HG03378 (cell line): ENCODE data around the gene HOXC6.

Source experiments
- ATAC-seq: cut with Tn5 transposase; IDR thresholded peaks from one replicate; pipeline ENCODE4 v1.9.1; 2021; ENCODE audit warnings: mild to moderate bottlenecking, moderate library complexity; ENCODE audit not compliant: unreplicated experiment

Gene HOXC6

DNA sequence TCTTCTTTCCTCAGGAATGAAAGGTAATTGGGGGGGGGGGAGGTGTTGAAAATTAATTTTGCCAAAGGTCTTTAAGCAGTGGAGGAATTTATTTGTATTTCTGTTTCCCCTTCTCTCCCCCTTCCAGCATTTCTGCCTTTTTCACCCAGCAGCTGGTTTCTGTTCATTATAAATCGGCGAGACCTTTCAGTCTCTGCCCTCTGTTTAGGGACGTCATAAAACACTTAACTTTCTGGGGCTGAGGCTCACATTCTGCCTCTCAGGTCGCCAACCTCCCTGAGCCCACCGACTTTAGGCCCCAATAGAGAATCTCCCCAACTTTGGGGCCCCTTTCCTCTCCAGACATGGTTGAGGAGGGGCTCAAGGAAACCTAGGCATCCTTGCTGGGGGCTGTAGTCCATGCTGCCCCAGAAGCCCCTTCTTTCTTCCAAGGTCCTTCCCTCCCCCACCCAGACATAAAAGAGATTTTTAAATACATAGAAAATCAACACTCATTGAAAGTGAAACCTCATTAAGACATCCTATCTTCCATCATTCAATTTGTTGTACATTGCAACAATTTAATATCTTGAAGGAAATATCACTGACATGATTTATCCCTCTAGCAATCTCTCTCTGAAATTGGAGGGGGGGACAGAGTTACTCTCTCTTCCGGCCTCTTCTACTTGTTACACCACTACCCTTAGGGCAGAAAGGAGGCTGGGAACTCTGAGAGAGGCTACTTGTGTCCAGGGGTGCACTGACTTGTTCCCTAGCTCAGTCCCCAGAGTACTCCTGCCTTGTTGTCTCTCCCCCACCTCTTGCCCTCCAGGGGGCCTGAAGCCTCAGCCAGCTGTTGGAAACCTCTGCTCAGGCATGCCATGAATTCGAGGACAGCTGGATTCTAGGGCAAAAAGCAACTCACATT, 2.5 kb upstream of the HOXC6 start:
- ATAC-seq: no peak

DNA sequence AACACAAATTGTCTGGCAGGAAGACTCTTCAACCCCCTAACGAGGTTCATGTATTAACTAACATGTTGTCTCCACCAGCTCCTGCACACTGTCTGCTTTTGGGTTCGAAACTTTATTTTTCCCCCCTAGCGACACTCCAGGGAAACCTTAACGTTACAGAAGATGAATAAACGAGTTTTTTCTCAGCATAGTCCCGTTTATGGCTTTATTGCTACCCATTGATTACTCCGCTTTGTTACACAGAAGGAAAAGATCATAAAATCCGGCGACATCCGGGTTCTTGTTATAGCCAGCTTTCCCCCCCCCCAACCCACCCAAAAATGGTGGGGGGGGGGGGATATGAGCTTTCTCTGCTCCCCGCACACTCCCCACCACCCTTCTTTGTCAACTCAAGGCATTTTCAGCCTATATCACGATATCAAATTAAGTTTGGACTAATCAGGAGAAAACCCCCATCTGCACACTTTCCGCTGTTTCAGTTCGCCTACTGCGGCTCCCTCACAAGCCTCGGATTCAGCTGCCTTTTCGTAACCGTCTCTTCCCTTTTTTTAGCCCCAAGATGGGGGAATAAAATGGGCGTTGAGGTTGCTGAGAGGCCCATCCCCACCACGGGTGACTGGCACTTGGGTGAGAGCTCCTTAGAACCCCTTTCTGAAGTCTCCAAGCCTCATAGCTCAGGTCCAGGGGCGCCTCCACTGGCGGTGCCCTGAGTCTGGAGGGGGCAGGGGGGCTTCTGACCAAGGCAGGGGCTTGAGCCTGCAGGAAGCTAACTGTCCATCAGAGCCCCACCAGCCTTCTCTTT, 1.4 kb upstream of the HOXC6 start:
- no peak for ATAC-seq

DNA sequence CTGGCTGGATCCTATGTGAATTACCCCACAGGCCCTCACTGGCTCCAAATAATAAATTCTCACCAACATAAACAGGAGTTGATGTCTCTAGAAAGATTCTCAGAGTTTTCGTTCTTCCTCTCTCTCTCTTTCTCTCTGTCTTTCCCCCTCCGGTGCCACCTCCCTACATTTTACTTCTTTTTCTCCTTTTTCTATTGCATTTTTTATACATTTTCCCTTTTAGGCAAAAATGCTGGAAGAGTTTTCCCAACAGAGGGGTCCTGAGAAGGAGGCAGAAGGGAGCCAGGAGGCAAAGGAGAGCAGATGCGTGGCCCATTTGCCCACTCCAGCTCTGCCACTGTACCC, 826 bp upstream of the HOXC6 start:
- no peak for ATAC-seq

DNA sequence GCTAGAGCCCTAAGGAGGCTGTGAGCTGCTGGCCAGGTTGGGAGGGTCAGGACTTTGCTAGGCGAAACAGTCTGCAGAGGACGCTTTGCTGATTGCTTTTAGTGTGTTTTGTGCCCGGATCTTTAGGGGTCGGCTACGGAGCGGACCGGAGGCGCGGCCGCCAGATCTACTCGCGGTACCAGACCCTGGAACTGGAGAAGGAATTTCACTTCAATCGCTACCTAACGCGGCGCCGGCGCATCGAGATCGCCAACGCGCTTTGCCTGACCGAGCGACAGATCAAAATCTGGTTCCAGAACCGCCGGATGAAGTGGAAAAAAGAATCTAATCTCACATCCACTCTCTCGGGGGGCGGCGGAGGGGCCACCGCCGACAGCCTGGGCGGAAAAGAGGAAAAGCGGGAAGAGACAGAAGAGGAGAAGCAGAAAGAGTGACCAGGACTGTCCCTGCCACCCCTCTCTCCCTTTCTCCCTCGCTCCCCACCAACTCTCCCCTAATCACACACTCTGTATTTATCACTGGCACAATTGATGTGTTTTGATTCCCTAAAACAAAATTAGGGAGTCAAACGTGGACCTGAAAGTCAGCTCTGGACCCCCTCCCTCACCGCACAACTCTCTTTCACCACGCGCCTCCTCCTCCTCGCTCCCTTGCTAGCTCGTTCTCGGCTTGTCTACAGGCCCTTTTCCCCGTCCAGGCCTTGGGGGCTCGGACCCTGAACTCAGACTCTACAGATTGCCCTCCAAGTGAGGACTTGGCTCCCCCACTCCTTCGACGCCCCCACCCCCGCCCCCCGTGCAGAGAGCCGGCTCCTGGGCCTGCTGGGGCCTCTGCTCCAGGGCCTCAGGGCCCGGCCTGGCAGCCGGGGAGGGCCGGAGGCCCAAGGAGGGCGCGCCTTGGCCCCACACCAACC, 1.5 kb downstream of the HOXC6 start:
- ATAC-seq: no peak

DNA sequence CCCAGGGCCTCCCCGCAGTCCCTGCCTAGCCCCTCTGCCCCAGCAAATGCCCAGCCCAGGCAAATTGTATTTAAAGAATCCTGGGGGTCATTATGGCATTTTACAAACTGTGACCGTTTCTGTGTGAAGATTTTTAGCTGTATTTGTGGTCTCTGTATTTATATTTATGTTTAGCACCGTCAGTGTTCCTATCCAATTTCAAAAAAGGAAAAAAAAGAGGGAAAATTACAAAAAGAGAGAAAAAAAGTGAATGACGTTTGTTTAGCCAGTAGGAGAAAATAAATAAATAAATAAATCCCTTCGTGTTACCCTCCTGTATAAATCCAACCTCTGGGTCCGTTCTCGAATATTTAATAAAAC, 2.2 kb downstream of the HOXC6 start:
- ATAC-seq: no peak

DNA sequence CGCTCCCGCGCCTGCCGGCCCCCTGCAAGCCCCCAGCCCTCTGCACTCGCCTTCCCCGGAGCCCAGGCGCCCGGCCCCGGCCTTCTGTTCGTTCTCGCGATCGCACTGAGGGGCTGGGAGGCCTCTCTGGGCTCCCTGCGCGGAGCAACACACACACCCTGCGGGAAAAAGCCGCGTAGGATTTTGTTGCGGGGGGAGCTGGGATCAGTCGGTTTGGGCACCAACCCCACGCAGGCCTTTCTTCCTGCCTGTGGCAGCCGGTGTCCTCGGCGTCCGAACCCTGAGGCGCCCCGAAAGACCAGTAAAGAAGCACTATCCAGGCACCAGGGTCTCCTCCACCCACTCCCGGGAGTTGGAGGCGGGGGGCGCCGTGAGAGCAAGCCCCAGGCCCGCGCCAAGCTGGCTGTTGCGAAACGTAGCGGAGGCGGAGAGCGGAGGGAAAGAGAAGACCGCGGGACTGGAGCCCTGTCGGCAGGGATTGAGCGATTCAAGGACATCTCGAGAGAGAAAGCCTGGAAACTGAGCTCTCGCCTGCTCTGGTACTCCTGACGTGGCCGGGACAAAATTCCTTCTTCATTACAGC, 2.7 kb downstream of the HOXC6 start:
- ATAC-seq: no peak

DNA sequence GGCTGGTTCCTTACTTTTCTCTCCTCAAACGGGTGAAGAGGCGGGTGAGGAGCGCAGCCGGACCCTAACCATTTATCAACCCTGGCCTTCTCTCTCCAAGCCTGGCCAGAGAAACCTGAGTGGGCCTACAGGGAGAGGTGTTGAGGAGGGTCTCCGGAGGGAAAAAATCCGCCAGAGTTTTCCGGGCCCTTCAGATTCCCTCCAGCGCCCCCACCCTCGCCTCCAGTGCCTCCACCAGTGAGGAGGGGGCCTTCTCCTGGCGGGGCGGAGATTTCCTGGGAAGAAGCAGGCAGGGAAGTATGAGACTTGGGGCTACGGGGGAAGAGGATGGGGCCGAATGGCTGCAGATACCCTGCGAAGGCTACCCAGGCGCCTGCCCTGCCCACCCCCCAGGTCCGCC, 3.2 kb downstream of the HOXC6 start:
- ATAC-seq: no peak

DNA sequence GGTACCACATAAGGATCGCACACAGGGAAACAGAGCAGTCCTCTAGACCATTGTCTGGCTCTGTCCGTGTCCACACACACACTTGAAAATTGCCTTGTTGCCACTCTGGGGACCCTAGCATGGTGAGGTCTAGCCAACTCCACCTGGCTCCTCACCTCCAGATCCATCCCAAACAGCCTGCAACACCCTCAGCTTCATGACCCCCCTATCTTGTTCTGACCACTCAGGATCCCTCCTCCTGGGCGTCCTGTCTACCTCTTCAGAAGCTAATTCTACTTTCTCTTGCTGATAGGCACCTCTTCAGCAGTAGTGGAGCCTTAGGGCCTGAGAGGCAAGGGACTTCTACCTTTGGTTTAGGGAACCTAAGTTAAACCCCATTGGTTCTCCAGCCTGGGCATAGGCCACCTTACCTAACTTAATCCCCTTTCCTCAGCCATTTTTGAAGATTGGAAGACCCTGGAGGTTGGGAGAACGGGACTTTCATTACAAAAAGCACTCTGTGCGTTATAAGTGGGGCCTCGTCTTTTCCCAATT, 3.9 kb downstream of the HOXC6 start:
- ATAC-seq: no peak

DNA sequence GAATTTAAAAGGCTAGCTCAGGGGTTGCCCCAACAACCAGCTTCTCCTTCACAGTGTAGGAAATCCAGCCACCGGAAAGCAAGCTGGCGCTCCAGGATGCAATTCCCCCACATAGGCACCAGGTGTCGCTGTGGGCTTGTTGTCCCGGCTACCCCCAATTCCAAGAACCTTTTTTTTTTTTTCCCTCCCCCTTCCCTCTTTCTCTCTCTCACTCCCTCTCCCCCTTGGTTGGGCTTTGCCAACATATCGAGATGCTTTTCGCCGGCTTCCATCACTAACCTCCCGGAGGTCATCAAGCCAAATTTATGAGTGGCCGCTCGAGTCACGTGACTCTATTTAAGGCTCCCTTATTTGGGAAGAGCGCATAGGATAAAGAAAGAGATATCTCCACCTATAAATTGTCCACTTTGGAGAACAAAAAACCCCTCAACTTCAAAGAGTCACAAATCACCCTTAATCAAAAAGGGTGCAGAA, 4.4 kb downstream of the HOXC6 start, which contains the start of gene HOXC5:
Gene HOXC5, plus strand, starts transcription at position 424 of the 474 bp plus-strand sequence. CDS start 73 bp downstream, outside the sequence.
- ATAC-seq: no peak

DNA sequence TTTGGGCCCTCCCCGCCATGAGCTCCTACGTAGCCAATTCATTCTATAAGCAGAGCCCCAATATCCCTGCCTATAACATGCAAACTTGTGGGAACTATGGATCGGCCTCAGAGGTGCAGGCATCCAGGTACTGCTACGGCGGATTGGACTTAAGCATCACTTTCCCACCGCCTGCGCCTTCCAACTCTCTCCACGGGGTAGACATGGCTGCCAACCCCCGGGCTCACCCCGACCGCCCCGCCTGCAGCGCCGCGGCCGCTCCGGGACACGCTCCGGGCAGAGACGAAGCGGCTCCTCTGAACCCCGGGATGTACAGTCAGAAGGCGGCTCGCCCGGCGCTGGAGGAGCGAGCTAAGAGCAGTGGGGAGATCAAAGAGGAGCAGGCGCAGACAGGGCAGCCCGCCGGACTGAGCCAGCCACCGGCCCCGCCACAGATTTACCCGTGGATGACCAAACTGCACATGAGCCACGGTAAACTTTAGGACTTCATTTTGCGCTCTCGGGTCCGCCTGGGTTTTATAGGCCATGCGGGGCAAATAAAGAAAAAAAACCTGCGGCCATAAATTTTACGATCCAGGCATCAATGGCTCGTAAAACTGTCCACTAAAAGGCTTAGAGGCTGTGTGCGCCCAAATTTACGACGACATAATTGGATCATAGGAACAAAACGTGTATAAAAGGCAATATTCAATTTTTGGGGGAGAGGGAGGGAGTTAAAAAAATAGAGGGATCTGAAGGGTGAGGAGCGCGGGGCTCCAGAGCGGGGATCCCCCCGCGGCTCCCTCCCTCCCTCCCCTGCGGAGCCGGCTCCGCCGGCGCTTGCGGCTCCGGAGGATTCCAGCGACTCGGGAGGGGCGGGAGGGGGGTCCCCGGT, 5.1 kb downstream of the HOXC6 start:
- ATAC-seq: no peak

DNA sequence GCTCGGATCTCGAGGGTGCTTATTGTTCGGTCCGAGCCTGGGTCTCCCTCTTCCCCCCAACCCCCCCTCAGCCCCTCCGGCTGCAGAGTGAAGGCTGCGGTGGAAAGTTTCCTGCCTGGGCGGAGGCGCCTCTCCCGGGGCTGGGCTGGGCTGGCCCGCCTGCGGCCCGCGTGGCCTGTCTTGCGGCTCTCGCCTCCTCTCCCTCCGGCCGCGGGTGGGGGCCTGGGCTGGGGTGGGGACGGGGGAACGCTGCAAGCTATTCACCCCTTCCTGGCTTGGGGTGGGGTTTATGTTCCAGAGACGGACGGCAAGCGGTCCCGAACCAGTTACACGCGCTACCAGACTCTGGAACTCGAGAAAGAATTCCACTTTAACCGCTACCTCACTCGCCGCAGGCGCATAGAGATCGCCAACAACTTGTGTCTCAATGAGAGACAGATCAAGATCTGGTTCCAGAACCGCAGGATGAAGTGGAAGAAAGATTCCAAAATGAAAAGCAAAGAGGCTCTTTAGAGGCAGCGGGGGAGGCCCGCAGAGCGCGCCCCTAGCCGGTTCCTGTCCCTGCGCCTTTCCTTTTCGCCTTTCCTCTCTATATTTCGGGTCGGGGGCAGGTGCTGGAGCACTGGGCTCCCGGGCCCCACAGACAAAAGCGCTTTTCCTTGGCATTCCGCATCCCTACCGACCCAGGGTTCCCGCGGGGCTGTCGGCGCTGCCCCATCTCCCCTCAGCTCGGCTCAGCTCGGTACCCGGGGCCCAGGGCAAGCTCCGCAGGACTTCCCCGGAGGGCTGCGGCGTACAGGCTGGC, 5.9 kb downstream of the HOXC6 start:
- no peak for ATAC-seq

DNA sequence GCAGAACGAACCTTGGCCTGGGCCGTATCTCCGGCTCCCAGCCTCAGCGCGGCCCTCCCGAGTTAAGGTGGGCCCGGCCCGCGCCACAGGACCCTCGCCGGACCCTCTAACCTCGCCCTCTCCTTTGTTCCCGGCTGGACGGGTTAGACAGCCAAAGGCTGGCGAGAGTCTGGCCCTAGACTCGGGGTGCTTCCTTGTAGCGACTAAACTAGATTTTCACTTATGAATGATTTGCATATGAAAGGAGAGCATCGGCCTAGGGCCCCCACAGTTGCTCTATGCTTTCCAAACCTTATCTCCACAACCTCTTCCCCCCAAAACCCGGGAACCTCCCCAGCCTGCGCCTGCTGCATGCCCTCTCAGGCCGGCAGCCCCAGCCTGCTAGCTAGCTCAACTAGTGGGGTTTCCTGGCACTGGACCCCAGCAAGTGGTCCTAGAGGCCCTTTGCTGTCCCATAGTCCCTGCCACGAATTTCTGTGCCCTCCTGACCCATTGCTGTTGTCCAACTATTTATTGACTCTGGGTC, 6.6 kb downstream of the HOXC6 start:
- no peak for ATAC-seq

DNA sequence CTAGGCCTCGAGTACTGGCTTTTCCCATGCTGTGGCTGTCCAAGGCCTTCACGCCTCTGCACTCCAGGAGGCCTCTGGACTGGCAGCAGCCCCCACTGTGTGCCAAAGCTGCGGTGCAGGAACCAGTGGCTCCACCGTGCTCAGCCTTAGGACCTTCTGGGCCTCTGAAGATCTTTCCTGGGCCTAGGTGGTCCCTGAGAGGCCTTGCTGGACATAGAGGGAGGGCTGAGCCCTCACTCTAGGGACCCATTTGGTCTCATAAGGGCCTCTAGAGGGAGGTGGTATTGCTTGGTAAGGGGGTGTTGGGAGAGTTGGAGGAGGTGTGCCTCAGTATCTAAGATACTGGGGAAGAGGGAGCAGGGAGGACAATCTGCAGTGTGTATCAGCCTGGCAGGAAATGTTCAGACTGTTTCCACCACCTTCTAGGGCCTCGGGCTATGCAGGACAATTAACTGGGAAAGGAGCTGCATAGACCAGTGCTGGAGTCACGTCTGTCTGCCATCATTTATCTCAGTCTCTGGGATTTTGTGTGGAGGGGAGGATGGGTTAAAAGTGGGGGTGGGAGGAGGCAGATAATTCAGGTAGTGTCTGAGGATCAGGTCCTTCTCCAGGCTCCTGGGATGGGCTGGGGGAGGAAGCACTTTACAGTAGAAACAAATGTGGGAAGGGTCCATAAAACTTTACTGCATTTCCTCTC, 7.5 kb downstream of the HOXC6 start:
- ATAC-seq: no peak

DNA sequence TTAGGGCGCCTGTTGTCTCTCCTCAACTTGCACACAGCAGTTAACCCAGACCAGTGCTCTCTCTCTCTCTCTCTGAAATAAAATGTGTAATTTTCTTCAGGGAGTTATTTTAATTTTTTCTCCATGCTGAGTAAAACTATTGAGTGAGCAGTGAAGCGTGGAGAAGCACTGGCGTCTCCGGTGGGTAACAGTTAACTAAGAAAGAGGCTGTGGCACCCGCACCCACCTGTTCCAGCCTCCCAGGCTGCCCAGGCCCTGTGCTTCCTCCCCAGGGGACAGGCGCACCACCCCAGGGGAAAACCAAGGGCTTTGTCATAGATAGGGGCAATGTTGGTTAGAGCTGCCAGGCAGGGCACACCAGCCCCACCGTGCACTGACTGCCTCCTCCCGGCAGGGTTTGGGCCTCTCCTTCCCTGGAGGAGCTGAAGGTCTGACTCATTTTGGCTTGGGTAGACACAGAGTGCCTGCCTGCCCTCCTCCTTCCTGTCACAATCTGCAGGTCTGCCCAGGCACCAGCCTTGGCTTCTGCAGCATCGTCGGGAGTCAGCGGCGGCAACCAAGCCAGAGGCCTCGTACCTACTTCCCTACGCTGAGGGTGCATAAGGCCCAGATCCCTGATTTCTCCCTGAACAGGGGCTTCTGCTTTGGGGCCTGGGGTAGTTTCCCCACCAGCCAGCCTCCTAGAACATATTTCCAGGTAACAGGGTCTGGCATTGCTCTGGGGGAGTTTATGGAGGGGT, 8.6 kb downstream of the HOXC6 start:
- ATAC-seq: no peak

DNA sequence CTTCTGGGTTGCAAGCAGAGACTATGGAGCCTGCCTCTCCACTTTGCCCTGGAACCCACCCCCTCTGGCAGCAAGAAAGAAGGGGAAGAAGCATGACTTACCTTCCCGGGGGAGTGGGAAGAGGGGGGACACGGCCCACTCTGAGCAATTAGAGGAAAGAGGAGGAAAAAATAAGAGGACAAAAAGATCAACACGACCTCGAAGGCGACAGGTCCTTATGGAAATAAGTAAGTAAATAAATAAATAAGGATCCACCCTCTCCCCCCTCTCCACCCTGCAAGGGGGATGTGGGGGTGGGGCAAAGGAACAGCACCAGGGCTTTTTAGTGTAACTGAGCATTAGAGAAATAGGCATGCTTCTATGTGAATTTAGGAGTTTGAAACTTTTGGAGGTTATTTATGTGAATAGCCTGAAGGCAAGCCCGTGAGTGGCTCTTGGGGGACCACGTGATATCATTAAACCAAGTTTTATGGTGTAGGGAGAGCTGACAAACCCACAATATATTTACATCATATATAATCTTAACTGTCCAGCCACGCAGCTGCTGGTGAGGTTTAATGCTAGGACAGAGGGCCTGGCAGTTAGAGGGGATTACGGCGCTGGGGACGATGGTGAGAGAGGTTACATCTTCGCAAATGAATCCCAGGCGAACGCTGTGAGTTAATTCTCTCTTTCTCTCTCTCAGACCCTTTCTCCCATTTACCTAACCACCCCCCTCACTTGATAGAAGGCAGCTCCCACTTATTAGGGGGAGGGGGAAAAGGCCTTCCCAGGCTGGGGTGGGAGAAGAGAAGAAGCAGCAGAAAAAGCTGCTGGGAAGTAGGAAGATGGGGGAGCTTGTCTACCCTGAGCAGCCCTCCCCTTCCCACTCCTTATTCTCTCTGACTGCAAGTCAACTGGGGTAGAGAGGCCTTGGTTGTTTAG, 9.4 kb downstream of the HOXC6 start:
- no peak for ATAC-seq

DNA sequence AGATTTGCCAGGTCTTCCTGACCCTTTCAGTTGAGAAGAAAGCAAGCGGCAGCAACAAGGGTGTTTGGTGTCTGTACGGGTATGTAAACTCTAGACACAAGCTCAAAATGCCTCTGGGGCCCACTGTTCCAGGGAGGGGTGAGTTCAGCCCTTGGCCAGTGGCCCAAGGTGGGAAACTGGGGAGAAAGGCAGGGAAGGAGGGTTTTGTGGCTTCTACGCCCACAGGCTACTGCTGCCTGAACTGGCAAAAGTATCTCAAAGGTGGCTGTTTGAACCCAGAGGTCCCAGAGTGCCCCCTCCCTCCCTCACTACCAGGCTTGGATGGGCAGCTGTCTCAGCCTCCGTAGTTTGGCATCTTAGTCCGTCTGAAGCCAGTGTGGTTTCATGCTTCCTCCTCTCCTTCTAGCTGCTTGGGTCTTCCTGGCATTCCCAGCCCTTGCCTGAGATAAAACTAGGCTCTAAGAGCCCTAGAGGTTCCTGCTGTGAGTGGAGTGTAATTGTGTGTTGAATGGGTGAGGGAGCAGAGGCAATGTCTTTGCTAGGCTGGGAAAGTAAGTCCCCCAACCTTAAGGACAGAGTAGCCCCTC, 10.1 kb downstream of the HOXC6 start:
- ATAC-seq: no peak
